Measurements from ENCODE around the gene CRTAP.

- TF ChIP-seq, protein P1, sequence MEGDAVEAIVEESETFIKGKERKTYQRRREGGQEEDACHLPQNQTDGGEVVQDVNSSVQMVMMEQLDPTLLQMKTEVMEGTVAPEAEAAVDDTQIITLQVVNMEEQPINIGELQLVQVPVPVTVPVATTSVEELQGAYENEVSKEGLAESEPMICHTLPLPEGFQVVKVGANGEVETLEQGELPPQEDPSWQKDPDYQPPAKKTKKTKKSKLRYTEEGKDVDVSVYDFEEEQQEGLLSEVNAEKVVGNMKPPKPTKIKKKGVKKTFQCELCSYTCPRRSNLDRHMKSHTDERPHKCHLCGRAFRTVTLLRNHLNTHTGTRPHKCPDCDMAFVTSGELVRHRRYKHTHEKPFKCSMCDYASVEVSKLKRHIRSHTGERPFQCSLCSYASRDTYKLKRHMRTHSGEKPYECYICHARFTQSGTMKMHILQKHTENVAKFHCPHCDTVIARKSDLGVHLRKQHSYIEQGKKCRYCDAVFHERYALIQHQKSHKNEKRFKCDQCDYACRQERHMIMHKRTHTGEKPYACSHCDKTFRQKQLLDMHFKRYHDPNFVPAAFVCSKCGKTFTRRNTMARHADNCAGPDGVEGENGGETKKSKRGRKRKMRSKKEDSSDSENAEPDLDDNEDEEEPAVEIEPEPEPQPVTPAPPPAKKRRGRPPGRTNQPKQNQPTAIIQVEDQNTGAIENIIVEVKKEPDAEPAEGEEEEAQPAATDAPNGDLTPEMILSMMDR (conservative IDR thresholded peaks at IDR 0.05; ENCODE audit: low read depth in 2 of 2), result no peak
- TF ChIP-seq POLR2AphosphoS5 (IDR thresholded peaks at IDR 0.05; ENCODE audit: low read depth) (no peak), EZH2phosphoT487 (IDR thresholded peaks at IDR 0.05; ENCODE audit: unreplicated experiment) (no peak), EZH2 (IDR thresholded peaks at IDR 0.05; ENCODE audit: low read depth, unreplicated experiment) (no peak), CREB1 (CRISPR knock-in tag; IDR thresholded peaks at IDR 0.05; ENCODE audit: low read depth) (no peak), JUNB (IDR thresholded peaks at IDR 0.05; ENCODE audit: unreplicated experiment) (no peak), ETS1 (IDR thresholded peaks at IDR 0.05) (no peak), ZNF331 (CRISPR knock-in tag; IDR thresholded peaks at IDR 0.05; ENCODE audit: low read depth) (no peak)
- TF ChIP-seq, protein P2, sequence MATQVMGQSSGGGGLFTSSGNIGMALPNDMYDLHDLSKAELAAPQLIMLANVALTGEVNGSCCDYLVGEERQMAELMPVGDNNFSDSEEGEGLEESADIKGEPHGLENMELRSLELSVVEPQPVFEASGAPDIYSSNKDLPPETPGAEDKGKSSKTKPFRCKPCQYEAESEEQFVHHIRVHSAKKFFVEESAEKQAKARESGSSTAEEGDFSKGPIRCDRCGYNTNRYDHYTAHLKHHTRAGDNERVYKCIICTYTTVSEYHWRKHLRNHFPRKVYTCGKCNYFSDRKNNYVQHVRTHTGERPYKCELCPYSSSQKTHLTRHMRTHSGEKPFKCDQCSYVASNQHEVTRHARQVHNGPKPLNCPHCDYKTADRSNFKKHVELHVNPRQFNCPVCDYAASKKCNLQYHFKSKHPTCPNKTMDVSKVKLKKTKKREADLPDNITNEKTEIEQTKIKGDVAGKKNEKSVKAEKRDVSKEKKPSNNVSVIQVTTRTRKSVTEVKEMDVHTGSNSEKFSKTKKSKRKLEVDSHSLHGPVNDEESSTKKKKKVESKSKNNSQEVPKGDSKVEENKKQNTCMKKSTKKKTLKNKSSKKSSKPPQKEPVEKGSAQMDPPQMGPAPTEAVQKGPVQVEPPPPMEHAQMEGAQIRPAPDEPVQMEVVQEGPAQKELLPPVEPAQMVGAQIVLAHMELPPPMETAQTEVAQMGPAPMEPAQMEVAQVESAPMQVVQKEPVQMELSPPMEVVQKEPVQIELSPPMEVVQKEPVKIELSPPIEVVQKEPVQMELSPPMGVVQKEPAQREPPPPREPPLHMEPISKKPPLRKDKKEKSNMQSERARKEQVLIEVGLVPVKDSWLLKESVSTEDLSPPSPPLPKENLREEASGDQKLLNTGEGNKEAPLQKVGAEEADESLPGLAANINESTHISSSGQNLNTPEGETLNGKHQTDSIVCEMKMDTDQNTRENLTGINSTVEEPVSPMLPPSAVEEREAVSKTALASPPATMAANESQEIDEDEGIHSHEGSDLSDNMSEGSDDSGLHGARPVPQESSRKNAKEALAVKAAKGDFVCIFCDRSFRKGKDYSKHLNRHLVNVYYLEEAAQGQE (IDR thresholded peaks at IDR 0.05; ENCODE audit: unreplicated experiment), result no peak
- TF ChIP-seq, protein P3, sequence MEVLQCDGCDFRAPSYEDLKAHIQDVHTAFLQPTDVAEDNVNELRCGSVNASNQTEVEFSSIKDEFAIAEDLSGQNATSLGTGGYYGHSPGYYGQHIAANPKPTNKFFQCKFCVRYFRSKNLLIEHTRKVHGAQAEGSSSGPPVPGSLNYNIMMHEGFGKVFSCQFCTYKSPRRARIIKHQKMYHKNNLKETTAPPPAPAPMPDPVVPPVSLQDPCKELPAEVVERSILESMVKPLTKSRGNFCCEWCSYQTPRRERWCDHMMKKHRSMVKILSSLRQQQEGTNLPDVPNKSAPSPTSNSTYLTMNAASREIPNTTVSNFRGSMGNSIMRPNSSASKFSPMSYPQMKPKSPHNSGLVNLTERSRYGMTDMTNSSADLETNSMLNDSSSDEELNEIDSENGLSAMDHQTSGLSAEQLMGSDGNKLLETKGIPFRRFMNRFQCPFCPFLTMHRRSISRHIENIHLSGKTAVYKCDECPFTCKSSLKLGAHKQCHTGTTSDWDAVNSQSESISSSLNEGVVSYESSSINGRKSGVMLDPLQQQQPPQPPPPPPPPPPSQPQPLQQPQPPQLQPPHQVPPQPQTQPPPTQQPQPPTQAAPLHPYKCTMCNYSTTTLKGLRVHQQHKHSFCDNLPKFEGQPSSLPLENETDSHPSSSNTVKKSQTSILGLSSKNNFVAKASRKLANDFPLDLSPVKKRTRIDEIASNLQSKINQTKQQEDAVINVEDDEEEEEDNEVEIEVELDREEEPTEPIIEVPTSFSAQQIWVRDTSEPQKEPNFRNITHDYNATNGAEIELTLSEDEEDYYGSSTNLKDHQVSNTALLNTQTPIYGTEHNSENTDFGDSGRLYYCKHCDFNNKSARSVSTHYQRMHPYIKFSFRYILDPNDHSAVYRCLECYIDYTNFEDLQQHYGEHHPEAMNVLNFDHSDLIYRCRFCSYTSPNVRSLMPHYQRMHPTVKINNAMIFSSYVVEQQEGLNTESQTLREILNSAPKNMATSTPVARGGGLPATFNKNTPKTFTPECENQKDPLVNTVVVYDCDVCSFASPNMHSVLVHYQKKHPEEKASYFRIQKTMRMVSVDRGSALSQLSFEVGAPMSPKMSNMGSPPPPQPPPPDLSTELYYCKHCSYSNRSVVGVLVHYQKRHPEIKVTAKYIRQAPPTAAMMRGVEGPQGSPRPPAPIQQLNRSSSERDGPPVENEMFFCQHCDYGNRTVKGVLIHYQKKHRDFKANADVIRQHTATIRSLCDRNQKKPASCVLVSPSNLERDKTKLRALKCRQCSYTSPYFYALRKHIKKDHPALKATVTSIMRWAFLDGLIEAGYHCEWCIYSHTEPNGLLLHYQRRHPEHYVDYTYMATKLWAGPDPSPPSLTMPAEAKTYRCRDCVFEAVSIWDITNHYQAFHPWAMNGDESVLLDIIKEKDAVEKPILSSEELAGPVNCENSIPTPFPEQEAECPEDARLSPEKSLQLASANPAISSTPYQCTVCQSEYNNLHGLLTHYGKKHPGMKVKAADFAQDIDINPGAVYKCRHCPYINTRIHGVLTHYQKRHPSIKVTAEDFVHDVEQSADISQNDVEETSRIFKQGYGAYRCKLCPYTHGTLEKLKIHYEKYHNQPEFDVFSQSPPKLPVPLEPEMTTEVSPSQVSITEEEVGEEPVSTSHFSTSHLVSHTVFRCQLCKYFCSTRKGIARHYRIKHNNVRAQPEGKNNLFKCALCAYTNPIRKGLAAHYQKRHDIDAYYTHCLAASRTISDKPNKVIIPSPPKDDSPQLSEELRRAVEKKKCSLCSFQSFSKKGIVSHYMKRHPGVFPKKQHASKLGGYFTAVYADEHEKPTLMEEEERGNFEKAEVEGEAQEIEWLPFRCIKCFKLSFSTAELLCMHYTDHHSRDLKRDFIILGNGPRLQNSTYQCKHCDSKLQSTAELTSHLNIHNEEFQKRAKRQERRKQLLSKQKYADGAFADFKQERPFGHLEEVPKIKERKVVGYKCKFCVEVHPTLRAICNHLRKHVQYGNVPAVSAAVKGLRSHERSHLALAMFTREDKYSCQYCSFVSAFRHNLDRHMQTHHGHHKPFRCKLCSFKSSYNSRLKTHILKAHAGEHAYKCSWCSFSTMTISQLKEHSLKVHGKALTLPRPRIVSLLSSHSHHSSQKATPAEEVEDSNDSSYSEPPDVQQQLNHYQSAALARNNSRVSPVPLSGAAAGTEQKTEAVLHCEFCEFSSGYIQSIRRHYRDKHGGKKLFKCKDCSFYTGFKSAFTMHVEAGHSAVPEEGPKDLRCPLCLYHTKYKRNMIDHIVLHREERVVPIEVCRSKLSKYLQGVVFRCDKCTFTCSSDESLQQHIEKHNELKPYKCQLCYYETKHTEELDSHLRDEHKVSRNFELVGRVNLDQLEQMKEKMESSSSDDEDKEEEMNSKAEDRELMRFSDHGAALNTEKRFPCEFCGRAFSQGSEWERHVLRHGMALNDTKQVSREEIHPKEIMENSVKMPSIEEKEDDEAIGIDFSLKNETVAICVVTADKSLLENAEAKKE (CRISPR knock-in tag; IDR thresholded peaks at IDR 0.05), result no peak
These were observed 35.5 kb downstream of the CRTAP start for GRCh38 chr3:33149342-33149741.
